Chondrocyte (in vitro differentiated cells): Measurements from ENCODE around the gene TRIM9. TPM values are rescaled to one million over a fixed set of nuclear protein-coding genes. Genes with fewer than 3 reads are reported as not detected.

Experiments
- DNase-seq: peaks from one replicate; pipeline ENCODE4 v3.0.0; 2021; ENCODE audit warnings: mixed read lengths, low spot score
- H3K27ac Mint-ChIP-seq: one replicate; pipeline ENCODE4 v1.8.0; 2021; ENCODE audit warnings: mild to moderate bottlenecking, moderate library complexity, mixed read lengths; ENCODE audit not compliant: unreplicated experiment
- H3K27me3 Mint-ChIP-seq: 2 replicates; pipeline ENCODE4 v1.8.0; 2021; ENCODE audit warnings: low read depth, mixed read lengths
- H3K36me3 Mint-ChIP-seq: 2 replicates; pipeline ENCODE4 v1.8.0; 2021; ENCODE audit warnings: low read depth, mixed read lengths
- H3K4me1 Mint-ChIP-seq: 2 replicates; pipeline ENCODE4 v1.8.0; 2021; ENCODE audit warnings: low read depth, mild to moderate bottlenecking, mixed read lengths
- H3K4me3 Mint-ChIP-seq: one replicate; pipeline ENCODE4 v1.8.0; 2021; ENCODE audit warnings: mild to moderate bottlenecking, moderate library complexity, mixed read lengths; ENCODE audit not compliant: unreplicated experiment
- H3K9me3 Mint-ChIP-seq: 2 replicates; pipeline ENCODE4 v1.8.0; 2021; ENCODE audit warnings: low read depth, mixed read lengths
- total RNA-seq: library from RNA; stranded (reverse); gene quantifications from 3 replicates; pipeline ENCODE4 v1.2.1, GENCODE V29; 2021
- TF ChIP-seq, protein P1 (sequence below): fragments of 200-600 bp; sonication (generic); IDR thresholded peaks from 2 replicates; pipeline ENCODE4 v1.5.0; 2021; ENCODE audit warnings: antibody characterized with exemption, mild to moderate bottlenecking, moderate library complexity

TRIM9 gene
- total RNA-seq, 1 donor from 2014 or later, result 15.5 TPM

GRCh38 chr14:51118993-51119392 lies 24.1 kb upstream of the TRIM9 start:
- H3K27me3 Mint-ChIP-seq, result no peaks in the 10 kb centered on the region
- H3K27ac Mint-ChIP-seq, result no peak overlapping the region
- no peaks in the 10 kb centered on the region for H3K36me3 Mint-ChIP-seq
- H3K4me1 Mint-ChIP-seq, result peaks cover 25% of the 10 kb centered on the region
- no peak overlapping the region for H3K4me3 Mint-ChIP-seq
- TF ChIP-seq, protein P1, sequence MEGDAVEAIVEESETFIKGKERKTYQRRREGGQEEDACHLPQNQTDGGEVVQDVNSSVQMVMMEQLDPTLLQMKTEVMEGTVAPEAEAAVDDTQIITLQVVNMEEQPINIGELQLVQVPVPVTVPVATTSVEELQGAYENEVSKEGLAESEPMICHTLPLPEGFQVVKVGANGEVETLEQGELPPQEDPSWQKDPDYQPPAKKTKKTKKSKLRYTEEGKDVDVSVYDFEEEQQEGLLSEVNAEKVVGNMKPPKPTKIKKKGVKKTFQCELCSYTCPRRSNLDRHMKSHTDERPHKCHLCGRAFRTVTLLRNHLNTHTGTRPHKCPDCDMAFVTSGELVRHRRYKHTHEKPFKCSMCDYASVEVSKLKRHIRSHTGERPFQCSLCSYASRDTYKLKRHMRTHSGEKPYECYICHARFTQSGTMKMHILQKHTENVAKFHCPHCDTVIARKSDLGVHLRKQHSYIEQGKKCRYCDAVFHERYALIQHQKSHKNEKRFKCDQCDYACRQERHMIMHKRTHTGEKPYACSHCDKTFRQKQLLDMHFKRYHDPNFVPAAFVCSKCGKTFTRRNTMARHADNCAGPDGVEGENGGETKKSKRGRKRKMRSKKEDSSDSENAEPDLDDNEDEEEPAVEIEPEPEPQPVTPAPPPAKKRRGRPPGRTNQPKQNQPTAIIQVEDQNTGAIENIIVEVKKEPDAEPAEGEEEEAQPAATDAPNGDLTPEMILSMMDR, result no peak
- no peak for DNase-seq
- H3K9me3 Mint-ChIP-seq, result no peaks in the 10 kb centered on the region

DNA sequence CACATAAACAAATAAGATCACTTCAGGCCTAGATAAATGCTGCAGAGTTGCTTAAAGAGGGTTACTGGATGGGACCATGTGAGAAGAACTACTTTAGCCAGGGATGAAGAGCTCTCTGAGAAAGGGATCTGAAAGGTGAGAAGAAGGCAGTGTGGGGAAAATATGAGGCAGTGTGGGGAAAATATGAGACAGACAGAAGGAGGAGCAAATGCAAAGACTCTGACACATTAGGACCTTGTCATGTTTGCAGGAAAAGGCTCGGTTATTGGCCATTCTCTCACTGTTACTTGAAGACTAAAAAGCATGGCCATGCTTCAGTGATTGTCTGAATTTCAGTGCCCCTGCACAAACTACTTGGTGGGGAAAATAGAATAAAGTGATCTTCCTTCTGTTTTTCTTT lies 22.7 kb upstream of the TRIM9 start:
- H3K27me3 Mint-ChIP-seq, result no peaks in the 10 kb centered on the region
- H3K9me3 Mint-ChIP-seq, result no peaks in the 10 kb centered on the region
- no peak overlapping the region for H3K4me3 Mint-ChIP-seq
- H3K27ac Mint-ChIP-seq, result no peak overlapping the region
- H3K4me1 Mint-ChIP-seq, result peaks cover 25% of the 10 kb centered on the region
- DNase-seq, result no peak
- H3K36me3 Mint-ChIP-seq, result no peaks in the 10 kb centered on the region
- TF ChIP-seq, protein P1, result no peak

GRCh38 chr14:51116682-51117081 lies 21.8 kb upstream of the TRIM9 start:
- H3K4me1 Mint-ChIP-seq, result peaks cover 19% of the 10 kb centered on the region
- TF ChIP-seq, protein P1, result no peak
- no peaks in the 10 kb centered on the region for H3K27me3 Mint-ChIP-seq
- H3K36me3 Mint-ChIP-seq, result no peaks in the 10 kb centered on the region
- H3K27ac Mint-ChIP-seq, result no peak overlapping the region
- no peak overlapping the region for H3K4me3 Mint-ChIP-seq
- DNase-seq, result no peak
- no peaks in the 10 kb centered on the region for H3K9me3 Mint-ChIP-seq

- Mint-ChIP-seq H3K27me3 (no peaks in the 10 kb centered on the region), H3K27ac (no peak overlapping the region), H3K4me3 (no peak overlapping the region), H3K9me3 (peaks cover 4% of the 10 kb centered on the region), H3K4me1 (no peaks in the 10 kb centered on the region), H3K36me3 (no peaks in the 10 kb centered on the region)
- TF ChIP-seq, protein P1, result no peak
- no peak for DNase-seq
Measured at GRCh38 chr14:51109651-51110050, 14.7 kb upstream of the TRIM9 start.

GRCh38 chr14:51107801-51108200 lies 12.9 kb upstream of the TRIM9 start:
- DNase-seq, result no peak
- Mint-ChIP-seq H3K36me3 (no peaks in the 10 kb centered on the region), H3K4me3 (no peak overlapping the region), H3K4me1 (no peaks in the 10 kb centered on the region), H3K27ac (no peak overlapping the region), H3K9me3 (peaks cover 4% of the 10 kb centered on the region), H3K27me3 (no peaks in the 10 kb centered on the region)
- TF ChIP-seq, protein P1, result no peak
